Measurements from ENCODE around the gene ACSL1.

DNA sequence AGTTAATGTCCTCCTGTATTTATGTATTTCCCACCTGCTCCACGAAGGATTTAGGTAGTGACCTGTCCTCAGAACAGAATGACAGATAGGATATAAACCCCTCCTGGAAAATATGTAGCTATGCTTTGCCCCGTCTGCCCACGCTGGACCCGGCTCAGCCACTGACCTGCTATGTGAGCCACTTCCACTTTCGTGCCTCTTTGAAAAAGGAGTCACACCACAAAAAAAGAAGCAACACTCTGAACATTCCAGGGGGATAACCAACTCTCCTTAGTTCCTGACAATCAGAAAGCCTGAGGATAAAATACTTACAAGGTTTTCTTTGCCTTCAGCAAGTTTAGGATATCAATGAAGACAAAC is 11.1 kb downstream of the ACSL1 start:
- no peak for TF ChIP-seq POLR2AphosphoS5 (IDR thresholded peaks at IDR 0.05; ENCODE audit: borderline replicate concordance, low read depth, low read length)
- no peak for TF ChIP-seq EZH2 (IDR thresholded peaks at IDR 0.05)
- no peak for TF ChIP-seq FOXP2 (optimal IDR thresholded peaks at IDR 0.05; ENCODE audit: control extremely low read depth, extremely low read length, insufficient read depth)
